Activated T-cell treated with anti-CD3 and anti-CD28 coated beads, Interleukin-2, amount 50 U/mL, for 48 hours (primary cell): Measurements from ENCODE around the gene WDR36.

Source experiments
- DNase-seq, 2 experiments: peaks; one replicate each; pipeline ENCODE4 v3.0.0-alpha.2; 2020

Gene WDR36

DNA sequence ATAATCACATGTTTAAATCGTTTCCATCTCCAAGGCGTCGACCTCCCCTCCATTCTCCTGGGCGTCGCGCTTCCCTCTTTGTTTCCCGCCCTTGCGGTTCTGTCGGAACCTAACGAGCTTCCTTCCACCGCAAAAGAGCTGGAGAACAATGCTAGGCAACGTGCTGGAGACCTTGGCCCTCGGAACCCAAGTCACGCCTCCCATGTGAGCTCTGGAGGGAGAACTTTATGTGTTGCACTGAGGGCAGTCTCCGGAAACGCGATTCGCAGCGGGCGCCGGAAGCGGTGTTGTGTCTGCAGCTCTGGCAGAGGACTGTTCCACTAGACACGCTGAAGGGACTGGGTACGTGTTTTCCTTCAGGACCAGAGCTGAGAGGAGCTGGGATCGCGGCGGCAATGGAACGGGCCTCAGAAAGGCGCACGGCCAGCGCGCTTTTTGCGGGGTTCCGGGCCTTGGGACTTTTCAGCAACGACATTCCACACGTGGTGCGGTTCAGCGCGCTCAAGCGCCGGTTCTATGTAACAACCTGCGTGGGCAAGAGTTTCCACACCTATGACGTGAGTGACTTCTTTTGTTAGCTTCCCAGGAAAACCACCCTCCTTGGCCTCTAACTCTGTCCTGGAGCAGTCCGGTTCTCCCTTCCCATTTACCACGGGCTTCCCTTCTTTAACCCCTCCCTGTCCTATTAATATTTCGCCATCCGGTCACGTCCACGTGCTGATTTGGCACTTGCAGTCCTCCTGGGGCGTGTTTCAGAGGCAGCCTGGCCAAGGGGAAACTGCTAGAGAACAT is at the start of gene WDR36:
Gene WDR36 (plus strand): TSS at position 287 of the 792 bp plus-strand sequence. CDS start 109 bp downstream, at position 396.
- peak; percentile 95 to 97 for DNase-seq

DNA sequence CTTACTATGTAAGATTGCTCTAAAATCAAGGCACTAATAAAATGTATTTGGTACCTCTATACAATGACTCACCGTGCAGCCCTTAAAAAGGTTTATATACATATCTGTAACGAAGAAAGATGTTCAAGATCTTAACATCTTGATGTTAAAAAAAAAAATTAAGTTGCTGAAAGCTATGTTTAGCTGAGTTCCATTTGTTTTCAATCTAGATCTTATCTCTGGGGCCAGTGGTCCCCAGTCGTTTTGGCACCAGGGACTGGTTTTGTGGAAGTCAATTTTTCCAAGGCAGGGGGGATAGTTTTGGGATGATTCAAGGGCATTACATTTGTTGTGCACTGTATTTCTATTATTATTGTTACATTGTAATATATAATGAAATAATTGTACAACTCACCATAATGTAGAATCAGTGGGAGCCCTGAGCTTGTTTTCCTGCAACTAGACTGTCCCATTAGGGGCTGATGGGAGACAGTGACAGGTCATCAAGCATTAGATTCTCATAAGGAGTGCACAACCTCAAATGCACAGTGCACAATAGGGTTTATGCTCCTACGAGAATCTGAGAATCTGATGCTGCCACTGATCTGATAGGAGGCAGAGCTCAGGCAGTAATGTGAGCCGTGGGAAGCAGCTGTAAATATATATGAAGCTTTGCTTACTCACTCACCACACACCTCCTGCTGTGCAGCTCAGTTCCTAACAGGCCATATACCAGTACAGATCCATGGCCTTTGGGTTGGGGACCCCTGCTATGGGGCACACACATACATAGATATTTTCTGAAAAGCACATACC is 48.2 kb upstream of the WDR36 start:
- no peak for DNase-seq

DNA sequence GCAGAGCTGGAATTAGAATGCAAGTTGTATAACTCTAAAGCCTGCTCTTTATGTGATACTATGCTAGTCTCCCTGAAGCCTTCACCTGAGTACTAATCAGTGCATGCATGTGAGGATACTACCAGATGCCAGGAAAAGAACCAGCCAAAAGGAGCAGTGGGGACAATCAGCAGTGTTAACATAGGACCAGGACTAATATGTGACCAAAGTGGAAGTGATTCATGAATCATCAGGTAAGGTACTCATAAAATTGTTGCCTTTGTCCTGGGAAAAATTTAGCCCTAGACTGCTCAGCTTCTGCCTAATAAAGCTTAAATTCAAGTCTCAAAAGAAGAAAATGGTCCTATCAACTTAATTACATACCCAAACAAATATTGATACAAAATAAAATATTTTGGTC is 34.1 kb upstream of the WDR36 start:
- no peak for DNase-seq

DNA sequence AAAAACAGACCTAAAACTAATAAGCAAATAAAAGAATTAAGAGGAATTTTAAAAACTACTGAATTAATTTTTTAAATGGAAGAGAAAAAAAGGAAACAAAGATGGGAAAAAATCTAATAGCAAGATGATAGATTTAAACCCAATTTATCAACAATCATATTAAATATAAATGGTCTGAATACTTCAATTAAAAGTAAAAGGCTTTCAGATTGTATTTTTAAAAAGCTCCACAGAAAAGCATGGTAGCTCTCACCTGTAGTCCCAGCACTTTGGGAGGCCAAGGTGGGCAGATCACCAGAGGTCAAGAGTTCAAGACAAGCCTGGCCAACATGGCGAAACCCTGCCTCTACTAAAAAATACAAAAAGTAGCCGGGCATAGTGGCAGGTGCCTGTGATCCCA is 32.0 kb upstream of the WDR36 start:
- no peak for DNase-seq

DNA sequence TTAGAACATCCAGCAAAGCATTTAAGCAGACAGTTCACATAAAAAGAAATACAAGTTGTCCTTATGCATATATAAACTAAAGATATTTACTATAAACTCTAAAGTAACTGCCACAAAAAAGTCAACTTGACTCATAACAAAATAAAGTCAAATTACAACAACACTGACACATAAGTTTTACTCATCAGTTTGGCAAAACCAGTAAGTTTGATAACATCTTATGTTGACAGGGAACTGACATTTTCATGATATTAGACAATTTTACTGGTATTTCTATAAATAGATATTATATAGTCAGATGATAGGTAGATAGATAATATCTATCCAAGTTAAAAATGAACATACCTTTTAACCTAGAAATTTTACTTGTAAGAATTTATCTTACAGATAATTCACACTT is 30.5 kb upstream of the WDR36 start:
- DNase-seq: no peak

DNA sequence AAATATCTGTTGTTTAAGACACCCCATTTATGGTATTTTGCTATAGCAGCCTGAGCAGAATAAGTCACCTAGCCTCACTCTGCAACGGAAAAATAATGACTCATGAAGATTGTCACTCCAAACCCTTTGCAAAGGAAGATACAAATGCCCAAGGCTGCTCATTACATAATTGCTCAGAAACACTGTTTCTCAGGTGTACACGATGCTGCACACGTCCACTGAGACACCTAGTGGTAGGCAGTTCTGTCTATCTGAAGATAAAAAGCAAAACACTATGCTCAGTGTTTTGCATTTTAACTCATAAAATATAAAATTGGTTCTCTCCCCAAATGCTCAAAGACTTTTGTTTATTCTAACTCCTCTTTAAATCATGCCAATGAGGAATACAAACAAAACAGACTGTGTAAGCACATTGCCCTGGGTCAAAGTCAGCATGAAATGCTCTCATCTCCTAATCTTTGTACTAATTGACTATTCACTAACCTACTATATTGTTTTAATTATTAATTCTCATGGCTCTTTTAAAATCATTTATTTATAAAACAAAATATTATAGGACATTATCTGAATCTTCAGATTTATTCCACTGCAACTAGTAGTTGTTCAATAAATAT is 28.3 kb upstream of the WDR36 start:
- no peak for DNase-seq

DNA sequence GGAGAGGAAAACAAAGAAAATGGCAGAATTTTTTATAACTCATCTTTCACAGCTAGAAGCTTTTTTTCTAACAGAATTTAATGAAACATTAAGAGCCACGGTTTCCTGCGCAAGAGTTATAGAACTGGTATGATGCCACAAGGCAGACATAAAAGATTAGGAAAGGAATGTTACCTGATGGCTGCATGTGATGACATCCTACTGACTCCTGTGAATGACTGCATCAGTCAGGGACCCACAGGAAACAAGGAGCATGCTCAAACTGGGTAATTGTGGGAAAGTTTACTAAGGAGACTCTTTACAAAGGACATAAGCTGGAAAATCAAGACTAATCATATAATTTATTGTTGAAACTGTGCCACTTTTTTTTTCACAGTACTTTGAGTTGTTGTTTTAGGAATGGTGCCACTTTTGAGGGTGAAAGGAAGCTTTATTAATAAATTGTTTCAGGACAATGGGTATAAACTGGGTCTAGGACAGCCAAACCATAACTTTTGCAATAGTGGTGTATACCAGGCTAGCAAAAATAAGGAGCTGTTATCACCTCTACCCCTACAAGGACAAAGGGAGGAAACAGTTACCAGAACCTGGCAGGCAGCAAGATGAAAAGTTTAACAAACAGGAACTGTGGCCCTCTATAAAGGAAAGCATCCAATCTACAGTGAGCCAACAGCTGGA is 25.7 kb upstream of the WDR36 start:
- no peak for DNase-seq

DNA sequence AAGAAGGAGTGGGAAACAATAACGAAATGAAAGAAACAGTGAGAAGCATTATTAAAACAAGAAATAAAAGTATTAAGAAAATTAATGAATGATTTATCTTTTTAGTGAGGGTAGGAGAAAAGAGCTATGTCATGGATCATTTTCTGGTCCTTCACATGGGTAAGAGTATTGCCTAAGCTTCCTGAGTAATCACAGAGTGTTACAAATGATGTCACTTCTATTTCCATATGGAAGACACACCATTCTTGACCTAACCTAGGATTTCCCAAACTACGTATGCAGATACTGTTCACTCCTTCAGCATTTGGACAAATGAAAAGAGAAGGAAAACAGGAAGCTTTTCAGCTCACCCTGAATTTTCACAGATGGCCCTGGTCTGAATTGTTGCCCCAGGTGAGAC is 23.9 kb upstream of the WDR36 start:
- no peak for DNase-seq

DNA sequence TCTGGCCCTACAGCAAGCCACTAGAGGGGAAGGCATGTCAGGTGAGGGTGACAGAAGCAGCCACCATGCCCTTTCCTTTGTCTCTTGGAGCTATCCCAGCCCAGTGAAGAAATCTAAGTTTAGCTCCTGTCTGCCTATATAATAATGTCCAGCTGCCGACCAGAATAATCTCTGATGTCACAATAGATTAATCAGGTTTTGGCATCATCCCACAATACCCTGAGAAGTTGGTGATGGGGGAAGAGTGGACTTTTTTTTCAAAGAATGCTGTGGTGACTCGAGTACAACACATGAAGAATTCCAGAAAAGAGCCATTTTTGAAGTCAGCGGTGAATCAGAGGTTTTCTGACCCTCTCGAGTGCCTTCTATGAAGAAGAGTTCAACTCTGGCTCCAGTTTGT is 22.3 kb upstream of the WDR36 start:
- no peak for DNase-seq

DNA sequence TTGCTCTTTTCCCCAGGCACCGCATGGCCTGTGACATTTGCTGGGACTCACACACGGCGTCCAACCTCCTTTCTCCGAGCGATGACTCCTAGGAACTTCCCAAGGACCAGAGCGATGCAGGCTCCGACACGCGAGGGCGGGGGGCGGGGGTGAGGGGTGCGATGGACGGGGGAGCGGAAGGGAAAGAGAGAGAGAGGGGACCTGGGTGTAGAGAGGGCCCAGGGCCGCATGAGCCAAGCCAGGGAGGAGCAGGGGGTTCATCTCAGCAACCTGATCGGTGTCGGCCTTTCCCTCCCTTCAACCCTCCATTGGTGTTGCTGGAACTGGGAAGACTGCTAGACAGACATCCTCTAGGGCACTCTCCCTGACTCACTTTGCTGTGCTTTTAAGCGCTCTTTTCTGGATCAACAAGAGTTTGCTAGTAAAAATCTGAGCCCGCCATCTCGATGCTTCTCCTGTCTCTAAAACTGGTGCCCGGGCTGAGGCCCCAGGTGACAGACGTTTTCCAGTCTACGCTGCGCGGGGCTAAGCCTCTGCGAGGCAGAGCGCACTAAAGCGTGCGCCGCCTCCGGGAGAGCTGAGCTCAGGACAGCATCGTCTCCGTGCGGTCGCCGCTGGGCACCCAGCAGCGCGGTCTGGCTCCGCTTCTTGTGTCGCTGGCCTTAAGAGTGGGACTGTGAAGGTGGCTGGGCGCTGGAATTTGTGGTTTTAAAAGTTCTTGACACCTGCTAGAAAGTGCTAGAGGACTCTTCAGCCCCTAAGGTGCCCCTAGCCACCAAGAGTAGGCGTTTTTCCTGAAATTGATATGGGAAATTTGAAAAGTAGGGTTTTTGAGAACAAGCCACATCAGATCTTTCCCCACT is 21.6 kb upstream of the WDR36 start:
- peak; percentile 56 to 57 for DNase-seq

DNA sequence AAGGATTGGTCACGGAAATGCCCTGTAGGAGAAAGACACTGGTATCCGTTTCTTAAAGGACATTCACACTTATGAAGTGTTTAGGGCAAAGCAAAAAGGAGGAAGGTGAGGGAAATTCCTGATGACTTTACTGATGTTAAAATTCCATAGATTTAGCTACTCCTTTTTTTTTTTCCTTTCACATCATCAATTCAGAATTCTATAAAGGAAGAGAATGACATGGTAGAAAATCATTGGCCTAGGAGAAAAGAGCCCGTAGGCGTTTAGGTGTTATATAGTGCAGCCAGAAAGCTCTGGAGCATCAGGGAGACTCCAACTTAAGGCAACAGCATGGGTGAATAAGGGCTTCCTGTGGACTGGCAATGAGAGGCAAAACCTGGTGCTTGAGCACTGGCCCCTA is 20.7 kb upstream of the WDR36 start, which contains the start of gene TSLP:
Gene TSLP (plus strand): TSS at position 301 of the 400 bp plus-strand sequence. CDS start 178 bp downstream, outside the sequence.
- DNase-seq: no peak

DNA sequence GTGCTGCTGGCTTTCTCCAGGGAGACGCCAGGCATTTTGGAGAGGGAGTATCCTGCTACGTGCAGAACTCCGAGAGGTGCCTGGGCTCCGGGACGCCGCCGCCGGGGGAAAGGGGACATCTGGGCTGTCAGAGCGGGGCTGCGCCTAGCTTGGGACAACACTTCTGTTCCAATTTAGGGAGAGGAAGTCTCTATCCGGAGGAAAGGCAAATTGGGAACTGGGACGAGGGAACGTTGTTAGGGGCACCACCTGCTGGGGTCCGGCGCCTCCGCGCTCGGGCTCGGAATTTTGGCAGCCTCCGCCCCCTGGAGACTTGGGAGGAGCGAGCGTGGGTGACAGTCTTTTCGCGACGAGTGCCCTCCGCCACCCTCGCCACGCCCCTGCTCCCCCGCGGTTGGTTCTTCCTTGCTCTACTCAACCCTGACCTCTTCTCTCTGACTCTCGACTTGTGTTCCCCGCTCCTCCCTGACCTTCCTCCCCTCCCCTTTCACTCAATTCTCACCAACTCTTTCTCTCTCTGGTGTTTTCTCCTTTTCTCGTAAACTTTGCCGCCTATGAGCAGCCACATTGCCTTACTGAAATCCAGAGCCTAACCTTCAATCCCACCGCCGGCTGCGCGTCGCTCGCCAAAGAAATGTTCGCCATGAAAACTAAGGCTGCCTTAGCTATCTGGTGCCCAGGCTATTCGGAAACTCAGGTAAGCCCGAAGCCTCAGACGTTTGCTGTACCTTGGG is 19.0 kb upstream of the WDR36 start:
- peak; percentile 77 to 79 for DNase-seq

DNA sequence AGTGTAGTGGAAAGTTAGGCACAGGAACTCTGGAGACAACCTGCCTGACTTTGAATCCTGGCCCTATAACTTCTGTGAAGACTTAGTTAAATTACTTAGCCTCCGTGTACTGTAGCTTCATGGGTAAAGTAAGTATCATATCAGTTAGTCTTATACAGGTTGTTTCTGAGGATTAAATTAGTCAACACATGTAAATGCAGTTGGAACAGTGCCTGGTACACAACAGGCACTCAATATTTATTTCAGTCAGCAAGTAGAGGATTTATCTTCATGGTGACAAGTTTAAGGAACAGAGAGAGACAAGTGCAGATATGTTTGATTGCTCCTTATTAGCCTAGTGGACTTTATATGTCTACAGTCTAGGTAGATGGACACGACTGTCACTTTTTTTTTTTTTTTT is 17.9 kb upstream of the WDR36 start:
- no peak for DNase-seq

DNA sequence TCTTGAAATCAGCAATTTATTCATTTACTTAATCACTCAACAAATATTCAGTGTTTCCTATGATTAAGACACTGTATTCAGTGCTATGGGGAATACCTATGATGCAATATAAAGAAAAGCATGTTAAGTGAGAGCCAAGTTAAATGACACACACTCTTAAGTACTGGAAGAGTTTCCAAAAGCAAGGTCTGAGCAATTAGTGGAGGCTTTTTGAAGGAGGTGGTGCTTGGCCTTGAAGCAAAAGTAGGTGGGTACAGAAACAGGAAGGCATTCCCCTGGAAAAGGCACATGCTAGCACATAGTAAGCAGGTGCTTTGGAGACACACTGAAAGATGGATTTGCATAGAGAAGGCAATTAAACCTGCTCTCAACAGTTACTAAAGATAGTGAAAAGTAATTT is 16.6 kb upstream of the WDR36 start:
- DNase-seq: no peak

DNA sequence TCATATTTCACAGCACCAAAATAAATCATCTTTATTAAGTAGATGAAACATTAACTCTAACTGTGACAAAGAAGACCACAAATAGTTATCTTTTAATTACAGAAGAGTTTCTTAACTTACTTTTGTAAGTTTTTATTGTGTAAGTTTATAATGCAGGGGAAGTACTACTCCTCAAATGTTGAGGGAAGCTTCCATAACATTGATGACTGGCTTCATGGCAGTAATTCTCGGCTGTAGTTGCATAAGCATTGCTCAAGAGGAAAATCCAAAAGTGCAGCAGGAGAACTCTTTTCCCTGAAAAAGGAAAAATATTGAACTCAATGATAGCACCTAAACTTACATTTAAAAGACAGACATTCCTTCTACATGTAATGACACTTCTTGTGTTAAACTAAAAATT is 16.1 kb upstream of the WDR36 start:
- no peak for DNase-seq

DNA sequence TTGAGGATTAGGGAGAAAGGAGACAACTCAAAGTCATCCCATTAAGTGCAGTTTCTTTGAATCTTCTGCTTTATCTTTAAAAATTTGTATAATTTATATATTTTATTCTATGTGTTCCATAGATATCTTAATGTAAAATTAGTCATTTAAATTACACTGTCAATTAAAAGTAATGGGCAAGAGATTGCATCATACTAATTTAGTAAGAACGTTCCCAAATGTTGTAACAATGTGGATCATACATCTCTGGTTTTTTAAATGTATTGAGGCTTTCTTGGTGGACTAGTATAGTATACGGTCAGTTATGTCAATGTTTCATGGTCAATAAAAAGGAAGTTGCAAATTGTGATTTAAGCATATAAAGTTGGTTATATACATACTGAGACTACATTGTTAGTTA is 14.5 kb upstream of the WDR36 start:
- DNase-seq: no peak

DNA sequence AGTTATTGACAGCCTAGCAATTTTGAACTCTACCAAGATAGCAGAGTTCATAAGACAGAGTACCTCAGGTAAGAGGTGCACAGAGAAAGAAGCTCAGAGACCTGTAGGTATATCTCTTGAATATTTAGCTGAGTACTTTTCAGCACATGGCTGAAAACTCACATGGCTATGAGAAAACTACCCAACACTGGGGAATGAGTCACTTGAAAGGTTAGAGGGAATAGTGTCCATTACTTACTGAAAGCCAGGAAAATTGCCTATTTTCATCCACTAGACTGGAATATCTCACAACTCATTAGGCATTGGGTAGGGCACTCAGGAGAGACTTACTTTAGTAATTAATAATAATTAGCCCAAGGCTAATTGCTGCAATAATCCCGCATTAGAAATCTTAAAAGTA is 12.3 kb upstream of the WDR36 start:
- DNase-seq: no peak

DNA sequence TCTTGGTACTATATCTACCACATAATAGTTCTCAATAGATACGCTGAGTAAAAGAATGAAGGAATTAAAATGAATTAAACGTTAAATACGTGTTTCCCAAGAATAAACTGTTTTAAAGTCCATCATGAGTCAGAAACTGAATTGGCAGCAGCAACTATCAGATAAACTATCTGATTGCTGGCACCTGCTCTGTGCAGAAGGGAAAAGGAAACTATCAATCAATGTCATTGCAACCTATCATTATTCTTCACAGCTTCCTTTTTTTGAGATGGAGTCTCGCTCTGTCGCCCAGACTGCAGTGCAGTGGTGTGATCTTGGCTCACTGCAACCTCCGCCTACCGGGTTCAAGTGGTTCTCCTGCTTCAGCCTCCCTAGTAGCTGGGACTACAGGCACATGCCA is 8.8 kb upstream of the WDR36 start:
- DNase-seq: no peak

DNA sequence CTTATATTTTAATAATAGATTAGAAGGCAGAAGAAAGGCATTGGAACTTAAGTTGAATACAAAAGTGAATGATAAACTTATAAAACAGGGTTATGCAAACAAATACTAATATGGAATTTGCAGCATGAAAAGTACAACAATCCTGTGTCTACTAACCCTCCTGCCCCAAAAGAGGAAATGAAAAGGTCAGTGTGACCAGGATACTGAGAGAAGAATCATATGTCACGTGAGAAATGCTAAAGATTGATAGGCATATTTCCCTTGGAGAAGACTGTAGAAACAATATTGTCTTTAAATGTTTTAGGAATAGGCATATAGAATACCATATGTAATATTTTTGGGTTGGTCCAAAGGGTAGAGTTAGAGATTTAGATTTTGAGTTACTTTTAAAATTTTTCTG is 3.8 kb downstream of the WDR36 start:
- DNase-seq: no peak

DNA sequence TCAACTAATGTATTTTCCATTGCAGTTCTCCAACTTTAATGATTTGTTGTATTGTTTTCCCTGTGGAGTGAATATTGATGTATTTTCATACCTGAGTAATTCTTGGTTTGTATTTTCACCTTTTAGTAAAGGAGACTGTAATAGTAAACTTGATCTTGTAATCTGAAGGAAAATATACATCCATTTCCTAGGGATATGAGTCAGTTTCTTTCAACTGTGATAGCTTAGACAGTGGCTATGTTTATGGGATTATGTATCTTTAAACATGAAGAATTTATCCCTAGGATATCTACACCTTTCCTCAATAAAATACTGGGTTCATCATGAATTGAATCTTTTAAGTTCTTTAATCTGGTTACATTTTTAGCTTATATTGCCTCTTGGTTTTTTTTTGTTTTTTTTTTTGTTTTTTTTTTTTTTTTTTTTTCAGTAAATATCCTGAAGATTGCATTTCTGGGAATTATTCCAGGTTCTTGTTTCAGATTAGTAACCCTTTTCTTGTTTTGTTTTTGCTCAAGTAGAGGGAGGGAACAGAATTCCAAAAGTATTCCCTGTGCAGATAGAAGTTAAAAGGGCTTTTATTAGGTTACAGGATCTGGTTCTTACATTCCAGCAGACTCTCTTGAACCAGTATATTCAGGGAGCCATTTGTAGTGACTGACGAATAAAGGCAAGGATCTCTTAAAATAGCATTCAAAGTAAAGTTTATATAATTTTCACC is 7.1 kb downstream of the WDR36 start:
- no peak for DNase-seq
